Loucy (cell line): ENCODE measurements around the gene C10orf62.

ENCODE experiments used
- CTCF ChIP-seq: fragments of 200-600 bp; sonication (generic); conservative IDR thresholded peaks from 2 replicates; pipeline ENCODE4 v1.5.1; 2014; ENCODE audit warnings: mild to moderate bottlenecking, antibody characterized with exemption, low read length
- EZH2phosphoT487 ChIP-seq: fragments of 200-600 bp; IDR thresholded peaks from 2 replicates; pipeline ENCODE4 v1.6.1; 2018; ENCODE audit warnings: antibody characterized with exemption, mild to moderate bottlenecking, moderate library complexity, borderline replicate concordance

- TF ChIP-seq CTCF: no peak
- TF ChIP-seq EZH2phosphoT487: no peak
Observed at GRCh38 chr10:97590082-97590747, 694 bp downstream of the C10orf62 start.
